Neural cell (in vitro differentiated cells): ENCODE measurements around the gene PSMB7. TPM values are rescaled to one million over a fixed set of nuclear protein-coding genes. Genes with fewer than 3 reads are reported as not detected.
"Not testable (repeated sequence)": the region's sequence is repeated elsewhere in the genome, so short reads cannot be mapped to it uniquely, and the experiment has no call there.

Experiments used
- H2AFZ ChIP-seq: fragments of 200-600, 300-800 bp; sonication (generic), shearing (Covaris generic); 2 replicates; pipeline ENCODE4 v1.6.0; 2014; ENCODE audit warnings: low read depth, mild to moderate bottlenecking, antibody characterized with exemption, low read length, moderate library complexity
- H3F3A ChIP-seq: fragments of 200-600 bp; shearing (Covaris generic); 2 replicates; pipeline ENCODE4 v1.6.1; 2016; ENCODE audit warnings: mild to moderate bottlenecking, moderate library complexity, mixed read lengths, antibody characterized with exemption, low read length; ENCODE audit not compliant: insufficient read depth, poor library complexity, severe bottlenecking
- H3K27ac ChIP-seq: fragments of 200-600, 300-800 bp; sonication (generic), shearing (Covaris generic); 2 replicates; pipeline ENCODE4 v1.5.1; 2014; ENCODE audit warnings: mild to moderate bottlenecking, low read length, moderate library complexity
- H3K27me3 ChIP-seq: fragments of 300-800, 200-600 bp; sonication (generic), shearing (Covaris generic); 2 replicates; pipeline ENCODE4 v1.6.0; 2014; ENCODE audit warnings: mild to moderate bottlenecking, low read depth, low read length, moderate library complexity; ENCODE audit not compliant: insufficient read depth
- H3K36me3 ChIP-seq: fragments of 300-800, 200-600 bp; sonication (generic), shearing (Covaris generic); 2 replicates; pipeline ENCODE4 v1.5.1; 2014; ENCODE audit warnings: mild to moderate bottlenecking, antibody characterized with exemption, low read length, moderate library complexity; ENCODE audit not compliant: insufficient read depth
- H3K4me2 ChIP-seq: fragments of 300-800, 200-600 bp; sonication (generic), shearing (Covaris generic); 2 replicates; pipeline ENCODE4 v1.6.0; 2014; ENCODE audit warnings: mild to moderate bottlenecking, low read length
- H3K4me3 ChIP-seq: fragments of 300-800, 200-600 bp; sonication (generic), shearing (Covaris generic); 2 replicates; pipeline ENCODE4 v1.5.1; 2014; ENCODE audit warnings: mild to moderate bottlenecking, low read length, moderate library complexity
- H3K79me2 ChIP-seq: fragments of 200-600 bp; shearing (Covaris generic); replicated peaks from 2 replicates; pipeline ENCODE4 v1.6.0; 2014; ENCODE audit warnings: mild to moderate bottlenecking, low read length, moderate library complexity; ENCODE audit not compliant: insufficient read depth
- H3K9ac ChIP-seq: fragments of 300-800, 200-600 bp; sonication (generic), shearing (Covaris generic); 2 replicates; pipeline ENCODE4 v1.6.1; 2016; ENCODE audit warnings: mild to moderate bottlenecking, low read length, mixed read lengths
- H3K9me2 ChIP-seq: fragments of 200-600 bp; shearing (Covaris generic); 2 replicates; pipeline ENCODE4 v1.6.1; 2016; ENCODE audit warnings: mild to moderate bottlenecking, low read length, mixed read lengths; ENCODE audit not compliant: insufficient read depth
- H3K9me3 ChIP-seq: fragments of 200-600, 300-800 bp; sonication (generic), shearing (Covaris generic); 2 replicates; pipeline ENCODE4 v1.6.1; 2016; ENCODE audit warnings: mild to moderate bottlenecking, mixed run types, low read length, moderate library complexity, mixed read lengths
- H4K20me1 ChIP-seq: fragments of 200-600 bp; shearing (Covaris generic); 2 replicates; pipeline ENCODE4 v1.6.1; 2016; ENCODE audit warnings: mild to moderate bottlenecking, mixed run types; ENCODE audit not compliant: insufficient read depth
- CTCF ChIP-seq: fragments of 450-650 bp; IDR thresholded peaks from 2 replicates; pipeline ENCODE4 v1.5.1; 2014; ENCODE audit warnings: antibody characterized with exemption, mild to moderate bottlenecking, moderate library complexity; ENCODE audit not compliant: poor library complexity, severe bottlenecking
- EP300 ChIP-seq: fragments of 450-650 bp; conservative IDR thresholded peaks from 2 replicates; pipeline ENCODE4 v1.6.1; 2014; ENCODE audit warnings: antibody characterized with exemption, mild to moderate bottlenecking, moderate library complexity; ENCODE audit not compliant: poor library complexity, severe bottlenecking
- EZH2 ChIP-seq: fragments of 200-600, 300-800 bp; shearing (Covaris generic), sonication (generic); IDR thresholded peaks from 2 replicates; pipeline ENCODE4 v1.6.1; 2014; ENCODE audit warnings: antibody characterized with exemption, low read length, borderline replicate concordance, mild to moderate bottlenecking; ENCODE audit not compliant: insufficient read depth, poor library complexity, severe bottlenecking
- MXI1 ChIP-seq: fragments of 450-650 bp; conservative IDR thresholded peaks from 2 replicates; pipeline ENCODE4 v1.6.1; 2014; ENCODE audit warnings: antibody characterized with exemption, mild to moderate bottlenecking; ENCODE audit not compliant: poor library complexity, severe bottlenecking
- POLR2AphosphoS5 ChIP-seq: IDR thresholded peaks from 2 replicates; pipeline ENCODE4 v1.6.1; 2012
- RAD21 ChIP-seq: fragments of 450-650 bp; conservative IDR thresholded peaks from 2 replicates; pipeline ENCODE4 v1.6.1; 2014; ENCODE audit warnings: antibody characterized with exemption, mild to moderate bottlenecking, moderate library complexity
- SMC3 ChIP-seq: fragments of 450-650 bp; conservative IDR thresholded peaks from 2 replicates; pipeline ENCODE4 v1.6.1; 2014; ENCODE audit warnings: antibody characterized with exemption, mild to moderate bottlenecking, moderate library complexity; ENCODE audit not compliant: poor library complexity
- TAF1 ChIP-seq: IDR thresholded peaks from 2 replicates; pipeline ENCODE4 v1.6.1; 2012; ENCODE audit warnings: low read depth
- polyA plus RNA-seq: library from polyadenylated mRNA; depleted of rRNA; stranded (reverse); fragments of >200 nt; gene quantifications from 2 replicates; pipeline ENCODE4 v1.2.3, GENCODE V29; 2014
- TF ChIP-seq, protein P1 (sequence below): IDR thresholded peaks from 2 replicates; pipeline ENCODE4 v1.6.1; 2012; ENCODE audit warnings: borderline replicate concordance

PSMB7 gene
- polyA plus RNA-seq, 1 donor from 2014 or later = 363 TPM

DNA sequence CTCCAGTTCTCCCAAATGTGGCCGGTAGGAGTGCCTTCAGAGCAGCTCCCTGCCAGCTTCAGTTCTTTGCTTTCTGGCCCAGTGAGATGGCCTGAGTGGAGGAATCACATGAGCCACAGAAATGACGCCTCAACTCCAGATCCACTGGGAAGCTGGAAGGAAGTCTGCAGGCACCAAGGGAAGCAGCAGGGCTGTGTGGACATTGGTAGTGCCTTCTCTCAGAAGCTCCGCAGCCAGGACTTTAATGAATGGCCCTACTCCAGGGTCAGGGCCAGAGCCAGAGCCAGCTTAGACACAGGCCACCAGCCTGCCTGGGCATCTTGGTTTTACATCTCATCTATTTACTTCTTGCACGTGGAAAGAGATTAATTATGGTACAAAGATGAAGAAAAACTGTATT lies 12.0 kb upstream of the PSMB7 start:
- Histone ChIP-seq H3K27ac (no peak overlapping the region), H3K27me3 (no peaks in the 10 kb centered on the region), H3K9me3 (no peaks in the 10 kb centered on the region), H4K20me1 (no peaks in the 10 kb centered on the region), H3K36me3 (no peaks in the 10 kb centered on the region), H3K9ac (no peak overlapping the region), H3K4me2 (no peak overlapping the region), H3K4me3 (no peak overlapping the region), H3K9me2 (no peaks in the 10 kb centered on the region), H3K79me2 (no peaks in the 10 kb centered on the region), H2AFZ (no peak overlapping the region), H3F3A (no peaks in the 10 kb centered on the region)
- TF ChIP-seq, protein P1, sequence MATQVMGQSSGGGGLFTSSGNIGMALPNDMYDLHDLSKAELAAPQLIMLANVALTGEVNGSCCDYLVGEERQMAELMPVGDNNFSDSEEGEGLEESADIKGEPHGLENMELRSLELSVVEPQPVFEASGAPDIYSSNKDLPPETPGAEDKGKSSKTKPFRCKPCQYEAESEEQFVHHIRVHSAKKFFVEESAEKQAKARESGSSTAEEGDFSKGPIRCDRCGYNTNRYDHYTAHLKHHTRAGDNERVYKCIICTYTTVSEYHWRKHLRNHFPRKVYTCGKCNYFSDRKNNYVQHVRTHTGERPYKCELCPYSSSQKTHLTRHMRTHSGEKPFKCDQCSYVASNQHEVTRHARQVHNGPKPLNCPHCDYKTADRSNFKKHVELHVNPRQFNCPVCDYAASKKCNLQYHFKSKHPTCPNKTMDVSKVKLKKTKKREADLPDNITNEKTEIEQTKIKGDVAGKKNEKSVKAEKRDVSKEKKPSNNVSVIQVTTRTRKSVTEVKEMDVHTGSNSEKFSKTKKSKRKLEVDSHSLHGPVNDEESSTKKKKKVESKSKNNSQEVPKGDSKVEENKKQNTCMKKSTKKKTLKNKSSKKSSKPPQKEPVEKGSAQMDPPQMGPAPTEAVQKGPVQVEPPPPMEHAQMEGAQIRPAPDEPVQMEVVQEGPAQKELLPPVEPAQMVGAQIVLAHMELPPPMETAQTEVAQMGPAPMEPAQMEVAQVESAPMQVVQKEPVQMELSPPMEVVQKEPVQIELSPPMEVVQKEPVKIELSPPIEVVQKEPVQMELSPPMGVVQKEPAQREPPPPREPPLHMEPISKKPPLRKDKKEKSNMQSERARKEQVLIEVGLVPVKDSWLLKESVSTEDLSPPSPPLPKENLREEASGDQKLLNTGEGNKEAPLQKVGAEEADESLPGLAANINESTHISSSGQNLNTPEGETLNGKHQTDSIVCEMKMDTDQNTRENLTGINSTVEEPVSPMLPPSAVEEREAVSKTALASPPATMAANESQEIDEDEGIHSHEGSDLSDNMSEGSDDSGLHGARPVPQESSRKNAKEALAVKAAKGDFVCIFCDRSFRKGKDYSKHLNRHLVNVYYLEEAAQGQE = no peak
- no peak for TF ChIP-seq EP300
- TF ChIP-seq RAD21 = no peak
- no peak for TF ChIP-seq CTCF
- no peak for TF ChIP-seq TAF1
- no peak for TF ChIP-seq MXI1
- no peak for TF ChIP-seq EZH2
- no peak for TF ChIP-seq POLR2AphosphoS5
- no peak for TF ChIP-seq SMC3

- Histone ChIP-seq H3K27me3 (no peaks in the 10 kb centered on the region), H3K79me2 (no peaks in the 10 kb centered on the region), H3K4me2 (no peak overlapping the region), H3K4me3 (no peak overlapping the region), H3K36me3 (no peaks in the 10 kb centered on the region), H3K9me2 (no peaks in the 10 kb centered on the region), H3K9me3 (no peaks in the 10 kb centered on the region), H3F3A (no peaks in the 10 kb centered on the region), H3K9ac (no peak overlapping the region), H4K20me1 (no peaks in the 10 kb centered on the region), H2AFZ (no peak overlapping the region), H3K27ac (no peak overlapping the region)
- no peak for TF ChIP-seq POLR2AphosphoS5
- TF ChIP-seq RAD21 = no peak
- no peak for TF ChIP-seq EP300
- TF ChIP-seq, protein P1 = no peak
- no peak for TF ChIP-seq TAF1
- no peak for TF ChIP-seq CTCF
- TF ChIP-seq MXI1 = no peak
- TF ChIP-seq SMC3 = no peak
- no peak for TF ChIP-seq EZH2
Measured at GRCh38 chr9:124426361-124426760, 11.1 kb upstream of the PSMB7 start.

DNA sequence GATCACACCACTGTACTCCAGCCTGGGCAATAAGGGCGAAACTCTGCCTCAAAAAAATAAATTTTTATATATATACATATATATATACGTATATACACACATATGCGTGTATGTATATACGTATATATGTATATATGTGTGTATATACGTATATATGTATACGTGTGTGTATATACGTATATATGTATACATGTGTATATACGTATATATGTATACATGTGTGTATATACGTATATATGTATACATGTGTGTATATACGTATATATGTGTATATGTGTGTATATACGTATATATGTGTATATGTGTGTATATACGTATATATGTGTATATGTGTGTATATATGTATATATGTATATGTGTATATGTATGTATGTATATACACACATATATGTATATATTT lies 10.5 kb upstream of the PSMB7 start:
- H3K9me3 ChIP-seq, H3K27me3 ChIP-seq, H2AFZ ChIP-seq, H3K9ac ChIP-seq, H4K20me1 ChIP-seq, H3K4me2 ChIP-seq, H3K4me3 ChIP-seq, H3K36me3 ChIP-seq, H3K79me2 ChIP-seq, H3K9me2 ChIP-seq, H3K27ac ChIP-seq, H3F3A ChIP-seq: not testable (repeated sequence)
